ELR (cell line): ENCODE results near the gene ASS1.

Experiments
- DNase-seq: peaks from one replicate; pipeline ENCODE4 v3.0.0-alpha.2; 2015; ENCODE audit warnings: low read depth

Gene ASS1

DNA sequence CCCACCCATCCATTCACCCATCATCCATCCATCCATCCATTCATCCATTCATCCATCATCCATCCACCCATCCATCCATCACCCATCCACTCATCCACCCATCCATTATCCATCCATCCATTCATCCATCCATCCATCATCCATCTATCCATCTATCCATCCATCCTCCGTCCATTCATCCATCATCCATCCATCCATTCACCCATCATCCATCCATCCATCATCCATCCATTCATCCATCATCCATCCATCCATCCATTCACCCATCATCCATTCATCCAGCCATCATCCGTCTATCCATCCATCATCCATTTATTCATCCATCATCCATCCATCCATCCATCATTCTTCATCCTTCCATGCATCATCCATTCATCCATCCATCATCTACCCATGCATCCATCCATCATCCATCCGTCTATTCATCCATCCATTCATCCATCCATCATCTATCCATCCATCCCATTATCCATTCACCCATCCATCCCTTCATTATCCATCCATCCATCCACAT, 10.1 kb downstream of the ASS1 start:
- no peak for DNase-seq

DNA sequence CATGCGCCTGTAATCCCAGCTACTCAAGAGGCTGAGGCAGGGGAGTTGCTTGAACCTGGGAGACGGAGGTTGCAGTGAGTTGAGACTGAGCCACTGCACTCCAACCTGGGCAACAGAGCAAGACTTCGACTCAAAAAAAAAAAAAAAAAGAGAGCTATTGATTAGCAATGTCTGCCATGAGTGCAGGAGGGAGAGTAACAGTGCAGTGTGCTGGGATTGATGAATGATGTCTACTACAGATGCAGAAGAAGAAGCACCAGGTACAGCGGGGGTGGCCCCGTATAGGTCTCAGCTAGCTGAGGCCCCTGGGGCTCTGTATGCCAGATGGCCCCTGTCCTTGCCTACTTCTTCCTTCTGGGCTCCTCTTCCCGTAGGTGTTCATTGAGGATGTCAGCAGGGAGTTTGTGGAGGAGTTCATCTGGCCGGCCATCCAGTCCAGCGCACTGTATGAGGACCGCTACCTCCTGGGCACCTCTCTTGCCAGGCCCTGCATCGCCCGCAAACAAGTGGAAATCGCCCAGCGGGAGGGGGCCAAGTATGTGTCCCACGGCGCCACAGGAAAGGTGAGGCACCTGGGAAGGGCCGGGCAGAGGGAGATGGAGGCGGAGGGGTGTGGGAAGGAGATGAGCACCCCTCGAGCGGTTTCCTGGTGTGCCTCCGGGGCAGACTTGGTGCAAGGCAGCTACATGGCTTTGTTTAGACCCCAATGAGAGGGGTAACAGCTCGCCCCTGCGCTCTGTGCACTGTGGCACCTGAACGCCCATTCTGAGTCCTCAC, 13.5 kb downstream of the ASS1 start:
- no peak for DNase-seq

DNA sequence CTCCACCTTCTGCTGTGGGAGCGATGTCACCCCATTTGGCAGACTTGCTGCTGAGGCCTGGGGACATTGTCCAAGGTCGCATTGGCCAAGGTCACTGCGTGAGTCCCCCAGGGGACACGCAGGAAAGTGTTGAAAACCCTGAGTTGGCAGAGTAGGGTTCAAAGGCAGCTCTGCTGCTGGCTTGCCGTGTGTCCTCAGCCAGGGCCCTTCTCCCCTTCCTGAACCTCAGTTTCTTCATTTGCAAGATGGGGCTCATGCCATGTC, 14.0 kb downstream of the ASS1 start:
- no peak for DNase-seq

DNA sequence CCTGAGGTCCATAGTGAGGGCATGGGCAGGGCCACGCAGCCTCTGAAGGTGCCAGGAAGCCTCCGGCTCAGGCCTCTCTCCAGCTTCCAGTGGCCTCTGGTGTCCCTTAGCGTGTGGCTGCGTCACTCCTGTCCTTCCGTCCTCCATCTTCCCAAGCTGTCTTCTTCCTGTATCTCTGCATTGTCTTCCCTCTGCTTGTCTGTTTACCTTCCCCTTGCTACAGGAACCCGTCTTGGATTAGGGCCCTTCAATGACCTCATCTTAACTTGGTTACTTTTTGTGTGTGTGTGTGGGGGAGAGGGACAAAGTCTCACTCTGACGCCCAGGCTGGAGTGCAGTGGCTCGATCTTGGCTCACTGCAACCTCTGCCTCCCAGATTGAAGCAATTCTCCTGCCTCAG, 14.4 kb downstream of the ASS1 start:
- DNase-seq, result no peak

DNA sequence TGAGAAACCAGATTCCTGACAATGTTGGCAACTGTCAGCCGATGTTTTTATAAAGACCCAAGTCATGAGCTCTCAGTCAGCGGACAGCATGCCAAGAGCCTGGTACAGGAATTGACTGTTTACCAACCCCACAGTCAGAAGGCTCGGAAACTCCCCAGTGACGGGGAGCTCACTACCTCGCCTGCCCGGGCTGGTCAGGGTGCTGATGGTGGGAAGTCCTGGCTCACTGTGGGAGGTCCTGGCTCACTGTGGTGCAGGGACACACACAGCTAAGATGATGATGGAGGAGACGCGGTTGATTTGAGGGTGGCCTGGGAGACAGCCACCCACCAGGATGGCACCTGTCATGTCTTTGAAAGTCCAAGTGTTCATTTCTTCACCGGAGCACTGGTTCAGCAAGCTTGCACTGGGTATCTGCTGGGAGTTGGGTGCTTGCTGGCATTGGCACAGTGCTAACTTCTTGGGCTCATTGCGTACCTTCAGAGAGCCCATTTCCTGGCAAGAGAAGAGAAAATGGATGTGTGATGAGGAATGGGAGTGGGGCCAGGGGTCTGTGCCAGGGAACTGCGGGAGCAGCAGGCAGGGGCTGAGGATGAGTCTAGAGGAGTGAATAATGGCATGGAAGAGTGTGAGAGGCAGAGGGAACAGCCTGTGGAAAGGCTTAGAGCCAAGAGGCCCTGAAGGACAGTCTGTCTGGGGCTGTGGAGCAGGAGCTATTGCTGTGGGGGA, 15.3 kb downstream of the ASS1 start:
- DNase-seq, result no peak

DNA sequence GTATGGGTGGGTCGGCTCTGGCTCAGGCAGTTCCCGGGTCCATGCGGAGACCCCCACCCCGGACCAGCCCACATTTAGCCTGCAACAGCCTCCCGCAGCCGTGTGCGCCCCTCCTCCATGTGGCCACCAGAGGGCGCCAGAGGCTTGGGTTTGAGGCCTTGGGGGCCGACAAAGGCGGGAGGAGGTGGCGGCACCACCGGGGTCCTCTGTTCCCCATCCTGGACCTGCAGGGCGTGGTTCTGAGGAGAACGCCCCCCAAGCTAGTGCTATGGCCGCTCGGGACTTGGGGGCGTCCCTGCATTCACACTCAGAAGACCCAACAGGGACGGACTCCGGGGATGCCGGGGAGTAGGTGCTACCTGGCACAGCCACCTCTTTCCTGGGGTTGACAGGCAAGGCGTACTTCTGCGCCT, 16.5 kb downstream of the ASS1 start:
- peak; percentile 65 for DNase-seq

DNA sequence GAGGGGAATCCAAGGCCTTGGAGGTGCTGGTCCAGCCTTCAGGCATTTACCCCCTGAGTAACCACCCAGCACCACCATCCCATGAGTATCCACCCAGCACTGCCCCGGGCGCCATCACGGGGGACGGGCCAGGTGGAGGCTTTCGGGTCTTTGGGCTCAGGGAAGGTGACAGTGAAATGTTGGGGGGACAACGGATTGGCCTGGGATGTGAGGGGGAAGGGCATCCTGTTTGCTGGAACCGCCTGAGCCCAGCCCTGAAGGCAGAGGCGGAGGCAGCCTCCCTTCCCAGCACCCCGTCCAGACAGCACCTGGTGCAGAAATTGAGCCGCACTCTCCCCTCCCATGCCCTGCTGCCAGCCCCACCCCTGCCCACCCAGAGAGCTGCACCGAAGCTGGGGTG, 17.0 kb downstream of the ASS1 start:
- DNase-seq, result no peak

DNA sequence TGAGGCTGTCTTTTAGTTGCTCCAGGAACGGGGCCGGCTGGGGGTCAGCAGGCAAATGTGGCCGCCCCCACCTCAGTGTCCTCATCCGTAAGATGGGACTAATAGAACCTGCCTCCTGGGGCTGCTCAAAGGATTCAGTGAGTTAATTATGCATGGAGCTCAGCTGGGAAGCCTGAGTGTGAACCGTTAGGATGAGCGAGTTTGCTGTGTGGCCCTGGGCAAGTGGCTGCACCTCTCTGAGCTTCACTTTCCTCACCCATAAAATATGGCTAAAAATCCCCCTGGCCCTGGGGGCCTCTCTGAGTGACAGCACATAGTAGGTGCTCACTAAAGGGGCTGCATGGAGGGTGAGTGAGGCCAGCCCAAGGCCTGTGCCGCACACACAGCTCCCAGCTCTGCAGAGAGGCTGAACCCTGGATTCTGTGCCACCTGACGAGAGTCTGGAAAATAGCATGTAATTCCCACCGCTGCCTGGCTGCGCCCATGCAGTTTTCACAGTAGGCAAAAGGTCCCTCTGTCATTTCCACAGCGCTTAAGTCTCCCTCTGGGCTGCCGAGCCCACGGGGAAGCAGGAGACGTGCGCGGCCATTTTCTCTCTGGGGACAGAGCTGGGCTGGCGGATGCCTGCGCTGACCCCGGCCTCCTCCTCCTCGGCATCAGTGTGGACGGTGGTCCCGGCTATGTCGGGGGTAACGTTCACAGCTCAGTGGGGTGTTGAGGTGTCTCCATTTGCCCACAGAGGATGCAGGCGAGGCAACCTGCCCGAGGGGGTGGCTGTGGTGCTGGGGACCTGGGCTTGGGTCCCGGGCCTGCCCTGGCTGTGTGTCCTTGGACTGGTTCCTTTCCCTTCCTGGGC, 18.2 kb downstream of the ASS1 start:
- DNase-seq, result no peak

DNA sequence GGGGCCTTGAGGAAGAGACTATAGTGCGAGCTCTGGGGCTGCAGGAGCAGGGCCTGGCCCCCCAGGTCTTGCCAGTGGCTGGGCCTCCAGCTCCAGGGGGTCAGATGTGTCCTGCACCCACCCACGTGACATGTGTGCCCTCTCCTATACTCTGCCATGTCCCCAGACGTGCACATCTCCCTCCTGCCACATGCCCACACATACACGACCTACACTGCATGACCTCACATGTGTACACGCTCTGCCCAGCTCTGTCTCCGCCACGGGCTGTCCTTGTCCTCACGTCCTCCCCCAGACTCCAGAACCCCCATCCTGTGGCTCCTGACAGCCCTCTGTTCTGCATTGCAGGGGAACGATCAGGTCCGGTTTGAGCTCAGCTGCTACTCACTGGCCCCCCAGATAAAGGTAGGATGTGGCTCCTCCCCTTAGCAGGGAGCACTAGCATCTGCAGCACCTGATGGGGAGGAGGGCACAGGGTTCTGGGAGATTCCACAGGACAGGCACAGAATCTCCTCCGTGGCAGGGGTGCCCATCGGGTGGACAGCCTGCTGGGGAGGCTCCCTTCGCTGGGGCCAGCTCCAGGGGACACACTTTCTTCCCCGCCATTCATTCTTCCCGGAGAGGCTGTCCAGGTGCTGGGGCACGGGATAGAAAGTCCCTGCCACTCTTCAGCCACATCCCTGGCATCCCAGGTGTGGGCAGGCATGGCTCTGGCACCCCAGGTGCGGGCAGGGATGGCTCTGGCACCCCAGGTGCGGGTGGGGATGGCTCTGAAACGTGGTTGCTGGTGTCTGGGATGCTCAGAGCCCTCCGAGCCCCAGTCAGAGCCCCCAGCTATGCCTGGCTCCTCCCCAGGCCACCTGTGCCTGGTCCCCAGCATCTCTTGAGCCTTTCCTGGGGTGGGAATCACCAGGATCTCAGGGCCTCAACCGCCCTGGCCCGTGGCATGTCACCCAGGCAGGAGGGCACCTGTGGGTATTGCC, 19.3 kb downstream of the ASS1 start:
- no peak for DNase-seq

DNA sequence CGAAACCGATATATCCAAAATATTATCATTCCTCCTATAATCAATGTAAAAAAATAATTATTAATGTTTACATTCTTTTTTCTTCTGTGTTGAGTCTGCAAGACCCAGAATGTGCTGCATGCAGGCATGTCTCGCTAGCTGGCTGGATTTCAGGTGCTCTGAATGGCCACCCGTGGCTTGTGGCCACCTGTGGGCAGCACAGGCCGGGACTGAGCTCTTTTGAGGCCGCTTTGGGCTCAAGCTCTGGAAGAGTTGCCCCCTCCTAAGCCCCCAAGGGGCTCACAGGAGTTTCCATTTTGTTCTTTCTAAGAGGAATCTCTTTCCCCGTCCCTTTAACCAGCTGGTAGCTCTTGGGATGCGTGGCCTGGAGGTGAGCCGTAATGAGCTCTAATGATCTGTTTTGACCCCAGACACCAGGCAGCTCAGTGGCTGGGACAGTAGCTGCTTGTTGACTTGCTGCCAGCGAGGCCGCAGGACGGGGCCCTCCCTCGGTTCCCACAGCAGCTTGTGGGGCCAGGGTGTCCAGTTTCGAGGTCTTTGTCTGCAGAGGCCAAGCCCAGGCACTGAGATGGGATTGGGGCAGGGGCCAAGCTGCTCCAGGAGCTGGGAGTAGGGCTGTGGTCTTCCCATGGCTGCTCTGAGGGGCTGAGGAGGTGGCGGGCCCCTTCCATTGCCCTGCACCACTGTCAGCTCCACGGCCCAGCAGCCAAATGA, 20.8 kb downstream of the ASS1 start:
- no peak for DNase-seq

DNA sequence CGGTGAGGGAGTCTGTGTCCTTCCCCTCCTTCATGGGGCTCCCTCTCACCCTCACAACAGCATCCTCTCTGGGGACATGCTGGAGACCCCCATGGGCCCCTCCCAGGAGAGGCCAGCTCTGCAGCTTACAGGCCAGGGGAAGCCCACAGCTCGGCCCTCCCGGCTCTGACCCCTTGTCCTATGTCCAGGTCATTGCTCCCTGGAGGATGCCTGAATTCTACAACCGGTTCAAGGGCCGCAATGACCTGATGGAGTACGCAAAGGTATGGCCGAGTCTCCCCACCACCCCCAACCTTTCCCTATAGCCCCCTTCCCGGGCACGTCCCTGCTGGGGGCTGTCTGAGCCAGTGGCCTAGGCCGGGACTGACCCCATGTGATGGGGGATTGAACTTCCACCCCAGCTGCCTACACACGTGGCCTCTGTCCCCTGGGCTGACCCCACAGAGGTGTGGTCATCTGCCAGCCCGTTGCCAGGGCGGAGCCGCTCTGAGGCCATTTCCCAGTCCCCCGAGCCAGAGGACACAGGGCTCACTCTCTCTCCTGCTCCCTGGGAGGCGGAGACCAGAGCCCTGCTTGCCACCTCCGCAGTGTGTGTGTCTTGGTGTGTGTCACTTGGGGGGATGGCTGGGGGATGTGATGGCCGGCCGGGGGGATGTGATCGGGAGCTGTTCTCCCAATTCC, 21.9 kb downstream of the ASS1 start:
- no peak for DNase-seq

DNA sequence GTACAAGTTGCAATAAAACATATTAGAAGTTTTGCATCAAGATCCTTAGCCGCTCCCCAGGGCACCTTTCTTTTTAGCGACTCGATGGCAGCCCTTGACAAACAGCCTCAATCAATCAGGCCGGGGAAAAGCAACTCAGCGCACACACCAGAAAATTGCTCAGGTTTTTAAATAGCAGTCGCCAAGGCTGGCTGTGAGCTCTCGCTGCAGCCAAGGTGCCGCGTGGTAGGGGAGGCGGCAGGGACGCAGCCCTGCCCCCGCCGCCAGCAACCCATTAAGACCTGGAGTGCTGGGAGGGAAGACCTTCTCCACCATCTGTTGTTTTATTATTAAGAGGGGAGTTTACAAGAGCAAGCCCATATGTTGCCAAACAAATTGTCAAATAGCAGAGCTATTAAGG, 22.6 kb downstream of the ASS1 start:
- DNase-seq, result no peak

DNA sequence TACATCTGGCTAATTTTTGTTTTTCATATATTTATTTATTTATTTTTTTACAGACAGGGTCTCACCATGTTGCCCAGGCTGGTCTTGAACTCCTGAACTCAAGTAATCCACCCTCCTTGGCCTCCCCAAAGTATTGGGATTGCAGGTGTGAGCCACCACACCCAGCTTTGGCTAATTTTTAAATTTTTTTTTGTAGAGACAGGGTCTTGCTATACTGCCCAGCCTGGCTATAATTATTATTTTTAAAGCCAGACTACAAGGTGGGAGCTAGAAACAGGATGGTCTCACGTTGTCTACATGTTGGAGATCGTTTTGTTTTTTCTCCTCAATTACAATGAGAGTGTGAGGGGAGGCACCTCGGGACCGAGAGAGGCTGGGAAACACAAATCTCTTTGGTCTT, 23.8 kb downstream of the ASS1 start:
- no peak for DNase-seq

DNA sequence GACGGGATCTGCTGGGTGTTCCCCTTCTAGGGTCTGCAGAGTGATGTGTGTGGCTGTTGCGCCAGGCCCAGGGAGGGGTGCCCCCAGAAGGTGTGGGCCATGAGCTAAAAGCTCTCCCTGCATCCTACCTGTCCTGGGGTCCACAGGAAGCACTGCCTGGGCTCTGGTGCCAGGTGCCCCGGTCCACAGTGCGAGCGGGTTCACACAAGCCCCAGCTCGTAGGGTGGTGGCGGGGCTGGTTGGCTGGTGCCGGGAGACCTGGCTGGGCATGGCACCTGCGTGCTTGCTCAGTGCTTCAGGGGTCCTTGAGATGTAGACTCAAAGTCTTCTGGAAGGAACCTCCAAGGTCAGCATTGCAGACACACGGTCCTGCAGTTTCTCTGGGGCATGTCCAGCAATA, 25.5 kb downstream of the ASS1 start:
- DNase-seq, result no peak

DNA sequence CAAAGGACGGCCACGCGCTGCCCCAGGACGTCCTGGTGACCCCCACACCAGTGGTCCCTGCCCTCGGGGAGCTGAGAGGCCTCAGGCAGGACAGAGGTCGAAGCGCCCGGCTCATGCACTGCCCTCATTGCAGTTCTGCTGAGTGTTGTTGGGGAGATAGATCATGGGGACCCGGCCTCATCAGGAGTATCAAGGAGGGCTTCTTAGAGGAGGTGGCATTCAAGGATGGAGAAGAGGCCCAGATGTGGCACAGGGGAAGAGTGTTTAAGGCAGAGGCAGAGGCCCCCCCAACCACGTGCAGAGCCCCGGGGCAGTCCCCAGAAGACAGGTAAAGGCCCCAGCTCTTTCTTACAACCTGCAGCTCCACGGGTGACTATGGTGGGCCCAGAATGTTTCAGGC, 26.2 kb downstream of the ASS1 start:
- no peak for DNase-seq

DNA sequence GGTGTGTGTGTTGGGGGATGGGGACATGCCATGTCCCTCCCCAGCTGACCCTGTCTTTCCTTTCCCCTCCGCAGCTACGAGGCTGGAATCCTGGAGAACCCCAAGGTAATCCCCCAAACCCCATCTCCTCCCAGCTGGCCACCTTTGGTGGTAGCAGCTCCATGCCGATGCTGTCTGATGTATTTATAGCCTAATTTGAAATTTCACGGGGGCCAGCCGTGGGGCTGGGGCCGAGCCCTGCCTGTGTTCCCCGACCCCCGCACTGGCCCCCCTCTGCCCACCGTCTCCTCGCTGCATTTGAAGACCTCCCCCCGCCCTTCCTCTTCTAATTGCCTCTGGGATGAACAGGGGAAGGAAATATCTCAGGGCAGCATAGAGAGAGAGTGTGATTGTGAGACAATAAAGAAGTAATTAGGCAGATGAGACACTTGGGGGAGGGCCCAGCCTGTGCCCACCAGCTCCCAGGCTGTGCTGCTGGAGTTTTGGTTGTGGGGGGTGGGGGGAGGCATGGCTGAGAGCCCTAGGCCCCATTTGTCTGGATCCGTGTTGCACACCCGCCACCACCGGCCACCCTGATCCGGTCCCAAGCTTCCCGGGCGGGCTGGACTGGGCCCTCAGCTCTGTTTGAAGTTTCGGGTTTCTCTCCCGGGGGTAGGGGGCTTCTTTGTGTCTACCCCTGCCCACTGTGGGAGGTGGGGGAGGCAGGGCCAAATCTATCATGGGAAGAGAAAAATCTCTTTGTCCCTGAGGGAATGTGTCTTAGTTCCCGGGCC, 26.8 kb downstream of the ASS1 start:
- no peak for DNase-seq

DNA sequence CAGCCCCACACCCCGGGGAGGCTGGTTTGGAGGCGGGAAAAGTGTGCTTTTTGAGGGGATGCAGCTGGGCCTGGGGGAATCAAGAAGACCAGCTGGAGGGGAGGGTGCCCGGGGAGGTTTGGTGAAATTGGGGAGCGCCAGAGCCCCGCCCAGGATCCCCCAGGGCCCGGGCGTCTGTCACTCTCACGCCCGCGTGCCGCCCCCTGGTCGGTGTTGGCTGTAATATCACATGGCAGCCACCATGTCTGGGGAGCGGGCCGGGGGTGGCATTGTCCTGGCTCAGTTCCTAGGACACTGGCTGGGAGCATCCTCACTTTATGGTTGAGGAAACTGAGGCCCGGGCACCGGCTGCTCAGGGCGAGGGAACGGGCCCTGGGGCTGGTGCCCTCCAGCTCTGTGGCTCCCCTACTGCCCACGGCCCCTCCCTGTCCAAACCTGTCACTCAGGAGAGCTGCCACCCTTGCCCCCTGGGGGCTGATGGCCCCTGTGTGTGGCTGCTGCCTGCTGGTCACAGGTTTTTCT, 27.5 kb downstream of the ASS1 start:
- DNase-seq, result no peak

DNA sequence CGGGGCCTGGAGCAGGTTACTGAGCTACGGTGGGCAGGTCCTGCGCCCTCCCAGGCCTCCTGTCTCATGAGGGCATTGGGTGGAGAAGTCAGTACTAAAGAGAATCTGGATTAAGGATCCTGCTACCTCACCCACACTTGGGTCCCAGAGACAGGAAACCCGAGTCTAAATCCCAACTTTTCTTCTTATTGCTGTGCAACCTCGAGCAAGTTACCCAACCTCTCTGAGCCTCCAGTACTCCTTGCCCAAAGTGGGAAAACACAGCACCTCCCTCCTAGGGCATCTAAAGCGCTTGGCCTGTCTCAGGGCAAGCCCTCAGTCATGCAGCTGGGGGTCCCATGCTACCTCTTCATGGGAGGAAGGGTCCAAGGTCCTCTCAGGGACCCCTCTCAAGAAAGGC, 28.2 kb downstream of the ASS1 start:
- DNase-seq, result no peak

DNA sequence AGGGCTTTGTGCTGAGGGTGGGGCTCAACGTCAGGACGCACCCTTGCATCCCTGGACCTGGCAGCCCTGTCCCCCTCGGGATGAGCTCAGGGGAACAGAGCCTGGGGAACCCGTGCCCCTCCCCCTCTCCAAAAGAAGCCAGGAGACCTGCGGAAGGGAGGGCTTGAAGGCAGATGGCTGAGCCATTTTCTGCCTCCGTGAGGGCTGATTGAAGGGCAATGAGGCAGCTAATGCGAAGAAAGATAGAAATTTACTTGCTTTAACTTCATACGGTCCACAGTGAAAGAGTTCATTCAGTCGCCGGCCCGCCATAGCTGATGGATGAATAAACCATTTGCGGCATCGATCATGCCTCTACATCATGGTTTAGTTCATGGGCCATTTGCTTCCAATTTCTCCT, 28.8 kb downstream of the ASS1 start:
- no peak for DNase-seq
